T47D (cell line): Measurements from ENCODE around the gene OSBPL10.

Source experiments
- DNase-seq, 2 experiments: peaks; one replicate each; pipeline versions ENCODE4 v3.0.0 to v3.0.0-alpha.2; 2011 to 2012; ENCODE audit warnings: low read depth in 1 of 2, low spot score in 1 of 2
- JUND ChIP-seq: IDR thresholded peaks from 2 replicates; pipeline ENCODE4 v1.6.1; 2012; ENCODE audit warnings: low read depth
- in situ Hi-C: cut with HindIII; loops from 2 replicates; pipeline ENCODE4 v1.10.0; 2016; ENCODE audit warnings: low sequenced_read_pairs, low pct_unique_long_range_greater_than_20kb

The OSBPL10 gene

GRCh38 chr3:31900583-31900982 is 80.5 kb downstream of the OSBPL10 start:
- no peak for TF ChIP-seq JUND
- in situ Hi-C loops: no loop called here
- DNase-seq: no peak

GRCh38 chr3:31896648-31897433 is 84.2 kb downstream of the OSBPL10 start:
- in situ Hi-C loops: no loop called here
- DNase-seq: no peak
- no peak for TF ChIP-seq JUND

DNA sequence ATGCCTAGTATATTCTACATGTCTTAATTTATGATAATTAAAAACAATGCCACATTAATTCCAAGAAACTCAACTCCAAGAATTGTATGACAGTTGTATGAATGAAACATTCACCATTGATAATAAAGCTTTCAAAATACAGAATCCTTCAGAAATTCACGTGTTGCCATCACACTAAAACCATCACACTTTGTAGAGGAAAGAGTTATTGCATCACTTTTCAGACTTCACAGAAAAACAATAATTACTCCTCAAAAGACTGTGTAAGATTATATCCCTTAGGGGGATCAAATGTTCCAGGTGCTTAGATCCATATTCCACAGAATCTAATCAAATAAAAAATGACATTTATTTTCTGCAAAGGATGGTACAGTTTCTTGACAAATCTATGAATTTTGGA is 85.0 kb downstream of the OSBPL10 start:
- in situ Hi-C loops: no loop called here
- DNase-seq: no peak
- TF ChIP-seq JUND: no peak

DNA sequence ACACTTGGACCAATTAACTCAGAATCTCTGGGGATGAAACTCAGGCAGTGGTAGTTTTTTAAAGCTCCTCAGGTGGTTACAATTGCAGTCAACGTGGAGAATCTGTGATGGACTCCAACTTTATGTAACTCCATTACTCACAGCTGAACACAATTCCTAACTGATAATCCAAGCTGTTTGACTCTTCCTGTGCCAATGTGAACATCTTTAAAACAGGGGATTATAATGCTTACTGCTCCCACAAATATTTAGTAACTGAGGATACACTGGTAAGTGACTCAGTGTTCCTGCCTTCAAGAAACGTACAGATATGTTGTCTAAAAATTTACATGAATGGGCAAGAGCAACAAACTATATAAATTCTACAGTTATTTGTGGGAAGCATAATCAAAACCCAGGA is 85.6 kb downstream of the OSBPL10 start:
- in situ Hi-C loops: no loop called here
- no peak for TF ChIP-seq JUND
- no peak for DNase-seq

GRCh38 chr3:31892916-31893573 is 88.0 kb downstream of the OSBPL10 start:
- DNase-seq: no peak
- in situ Hi-C loops: no loop called here
- no peak for TF ChIP-seq JUND

- TF ChIP-seq JUND: no peak
- DNase-seq: no peak
- in situ Hi-C loops: no loop called here
These were observed 88.6 kb downstream of the OSBPL10 start for GRCh38 chr3:31892500-31892899.

- in situ Hi-C loops: no loop called here
- DNase-seq: peak in 1 of 2 experiments; percentile 83
- no peak for TF ChIP-seq JUND
These were observed 89.1 kb downstream of the OSBPL10 start for GRCh38 chr3:31891876-31892455.

DNA sequence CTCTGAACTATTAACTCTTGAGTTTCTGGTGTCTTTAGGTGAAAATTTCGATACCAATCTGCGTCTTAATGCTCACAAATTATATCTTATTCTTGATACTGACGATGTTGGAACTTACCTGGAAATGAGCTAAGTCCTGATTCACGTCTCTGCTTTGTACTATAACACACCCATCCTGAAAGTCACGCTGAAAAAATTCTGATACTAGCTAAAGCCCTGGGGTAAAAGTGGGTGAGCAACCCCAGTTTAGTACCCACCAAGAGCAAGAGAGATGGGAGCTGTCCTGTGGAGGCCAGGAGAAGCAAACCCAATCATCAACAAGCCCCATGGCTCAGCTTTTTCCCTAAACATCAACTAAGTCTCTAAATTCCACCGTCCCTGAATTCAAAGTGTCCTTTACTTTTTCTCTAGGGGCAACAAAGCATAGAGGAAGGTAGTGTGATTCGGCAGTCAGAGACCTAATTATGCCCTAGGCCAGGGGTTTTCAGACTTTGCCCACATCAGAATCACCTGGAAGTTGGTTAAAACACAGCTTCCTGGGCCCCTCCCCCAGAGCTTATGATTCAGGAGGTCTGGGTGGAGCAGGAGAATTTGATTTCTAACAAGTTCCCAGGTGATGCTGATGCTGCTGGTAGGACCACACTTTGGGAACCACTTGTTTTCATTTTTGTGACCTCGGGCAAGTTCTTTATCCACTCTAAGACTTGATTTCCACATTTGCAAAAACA is 90.2 kb downstream of the OSBPL10 start:
- DNase-seq: no peak
- no peak for TF ChIP-seq JUND
- in situ Hi-C loops: no loop called here

GRCh38 chr3:31890007-31890406 is 91.1 kb downstream of the OSBPL10 start:
- TF ChIP-seq JUND: no peak
- in situ Hi-C loops: no loop called here

DNA sequence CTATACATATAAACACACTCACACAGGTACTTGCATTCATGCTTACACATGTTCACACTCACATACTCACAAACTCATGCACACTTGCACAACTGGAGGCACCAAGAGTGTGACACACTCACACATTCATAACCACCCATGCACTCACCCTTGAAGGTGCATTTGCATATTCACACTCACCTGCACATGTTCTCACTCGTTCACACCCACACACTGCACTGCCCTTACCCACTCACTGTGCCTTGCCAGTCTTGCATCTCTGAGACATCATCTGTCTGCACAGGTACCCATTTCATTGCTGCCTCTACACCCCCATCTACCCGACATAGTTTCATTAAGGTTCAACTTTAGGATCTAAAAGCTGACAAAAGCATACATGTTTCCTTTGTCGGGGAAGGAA is 95.8 kb downstream of the OSBPL10 start:
- DNase-seq: no peak
- no peak for TF ChIP-seq JUND
- in situ Hi-C loops: no loop called here

More at GRCh38 chr3:31890007-31890406, 91.1 kb downstream of the OSBPL10 start:
- DNase-seq: no peak

GRCh38 chr3:31884251-31884650 is 96.8 kb downstream of the OSBPL10 start:
- in situ Hi-C loops: no loop called here
- TF ChIP-seq JUND: no peak
- DNase-seq: no peak

DNA sequence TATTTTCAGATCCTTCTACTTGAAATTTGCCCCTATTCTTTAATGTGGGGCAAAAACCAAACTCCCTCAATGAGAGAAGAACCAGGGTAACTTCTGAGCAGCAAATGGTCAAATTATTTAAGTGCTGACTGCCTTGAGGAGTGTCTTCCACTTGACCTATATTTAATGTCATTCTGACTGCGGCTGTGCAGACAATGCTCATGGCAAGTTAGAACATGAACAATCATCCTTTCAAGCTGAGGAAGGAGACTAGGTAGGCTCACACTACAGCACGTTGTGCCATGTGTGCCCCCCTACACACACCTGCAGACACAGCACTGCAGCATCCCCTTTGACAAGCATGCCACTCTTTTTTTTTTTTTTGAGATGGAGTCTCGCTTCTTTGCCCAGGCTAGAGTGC is 98.2 kb downstream of the OSBPL10 start:
- DNase-seq: no peak
- no peak for TF ChIP-seq JUND
- in situ Hi-C loops: no loop called here

- no peak for TF ChIP-seq JUND
- DNase-seq: peak in 1 of 2 experiments; percentile 25
- in situ Hi-C loops: no loop called here
These were observed 98.6 kb downstream of the OSBPL10 start for GRCh38 chr3:31882431-31882830.
